ENCODE measurements around the gene SSU72.

SSU72 gene

GRCh38 chr1:1574721-1575537 lies at the start of gene SSU72:
Gene SSU72, minus strand, starts transcription at chr1:1574863. Its CDS starts 306 bp downstream, at chr1:1574557.
- peaks cover 3% of the 10 kb centered on the region; the same call in 1 of the 2 replicates for H4K20me1 ChIP-seq (ENCODE audit: insufficient read depth)
- H3K9ac ChIP-seq = peak within 1 kb of the TSS; percentile 91
- peak within 1 kb of the TSS; percentile 78 for H3K27ac ChIP-seq
- H3K27me3 ChIP-seq (ENCODE audit: insufficient read depth, low read depth) = peaks cover 35% of the 10 kb centered on the region
- H3K4me1 ChIP-seq (ENCODE audit: low read depth, poor library complexity, severe bottlenecking) = peaks cover 3% of the 10 kb centered on the region
- peak within 1 kb of the TSS; percentile 62 for H2AFZ ChIP-seq (ENCODE audit: low read depth)
- no peak for TF ChIP-seq CTCF (conservative IDR thresholded peaks at IDR 0.05; ENCODE audit: low read depth, low read length)
- peaks cover 44% of the 10 kb centered on the region for H3K79me2 ChIP-seq (ENCODE audit: insufficient read depth, low read depth)
- H3K4me3 ChIP-seq (IDR thresholded peaks at IDR 0.05; ENCODE audit: insufficient read depth, low read depth, low read length) = peak within 1 kb of the TSS; percentile 95
- 0 out of 2 replicates have a peak, but pooled peaks cover 3% of the 10 kb centered on the region for H3K36me3 ChIP-seq (ENCODE audit: insufficient read depth)
- peak within 1 kb of the TSS; percentile 64 for H3K4me2 ChIP-seq

GRCh38 chr1:1623631-1624442 lies 49.2 kb upstream of the SSU72 start:
- Histone ChIP-seq H4K20me1 (ENCODE audit: insufficient read depth) (no peaks in the 10 kb centered on the region), H3K27ac (no peak overlapping the region)

GRCh38 chr1:1623181-1623630 lies 48.5 kb upstream of the SSU72 start:
- Histone ChIP-seq H3K36me3 (ENCODE audit: insufficient read depth) (no peaks in the 10 kb centered on the region), H4K20me1 (ENCODE audit: insufficient read depth) (no peaks in the 10 kb centered on the region), H3K9ac (no peak overlapping the region), H3K4me1 (ENCODE audit: low read depth, poor library complexity, severe bottlenecking) (no peaks in the 10 kb centered on the region), H3K27ac (no peak overlapping the region), H3K79me2 (ENCODE audit: insufficient read depth, low read depth) (no peaks in the 10 kb centered on the region), H3K27me3 (ENCODE audit: insufficient read depth, low read depth) (no peaks in the 10 kb centered on the region), H3K4me2 (no peak overlapping the region), H2AFZ (ENCODE audit: low read depth) (no peak overlapping the region), H3K4me3 (IDR thresholded peaks at IDR 0.05; ENCODE audit: insufficient read depth, low read depth, low read length) (no peak overlapping the region)
- no peak for TF ChIP-seq CTCF (conservative IDR thresholded peaks at IDR 0.05; ENCODE audit: low read depth, low read length)

More at GRCh38 chr1:1623631-1624442, 49.2 kb upstream of the SSU72 start:
- H3K4me2 ChIP-seq = no peak overlapping the region
- no peaks in the 10 kb centered on the region for H3K79me2 ChIP-seq (ENCODE audit: insufficient read depth, low read depth)
- H3K4me1 ChIP-seq (ENCODE audit: low read depth, poor library complexity, severe bottlenecking) = no peaks in the 10 kb centered on the region
- H3K9ac ChIP-seq = no peak overlapping the region
- no peak overlapping the region for H2AFZ ChIP-seq (ENCODE audit: low read depth)
- no peaks in the 10 kb centered on the region for H3K27me3 ChIP-seq (ENCODE audit: insufficient read depth, low read depth)
- no peaks in the 10 kb centered on the region for H3K36me3 ChIP-seq (ENCODE audit: insufficient read depth)
- no peak overlapping the region for H3K4me3 ChIP-seq (IDR thresholded peaks at IDR 0.05; ENCODE audit: insufficient read depth, low read depth, low read length)
- no peak for TF ChIP-seq CTCF (conservative IDR thresholded peaks at IDR 0.05; ENCODE audit: low read depth, low read length)

- no peaks in the 10 kb centered on the region for H4K20me1 ChIP-seq (ENCODE audit: insufficient read depth)
- H3K9ac ChIP-seq = no peak overlapping the region
These were observed 48.1 kb upstream of the SSU72 start for GRCh38 chr1:1622788-1623094.

More at GRCh38 chr1:1622788-1623094, 48.1 kb upstream of the SSU72 start:
- Histone ChIP-seq H3K27me3 (ENCODE audit: insufficient read depth, low read depth) (no peaks in the 10 kb centered on the region), H3K36me3 (ENCODE audit: insufficient read depth) (no peaks in the 10 kb centered on the region), H3K27ac (no peak overlapping the region), H3K79me2 (ENCODE audit: insufficient read depth, low read depth) (no peaks in the 10 kb centered on the region), H3K4me1 (ENCODE audit: low read depth, poor library complexity, severe bottlenecking) (no peaks in the 10 kb centered on the region), H3K4me3 (IDR thresholded peaks at IDR 0.05; ENCODE audit: insufficient read depth, low read depth, low read length) (no peak overlapping the region), H3K4me2 (no peak overlapping the region), H2AFZ (ENCODE audit: low read depth) (no peak overlapping the region)
- no peak for TF ChIP-seq CTCF (conservative IDR thresholded peaks at IDR 0.05; ENCODE audit: low read depth, low read length)
